Measurements from ENCODE around the gene DNAI1. TPM values are rescaled to one million over a fixed set of nuclear protein-coding genes. Genes with fewer than 3 reads are reported as not detected.
A peak's percentile ranks its signal among the peaks of the same experiment; 100 is the strongest.

DNAI1 gene
- total RNA-seq, 1 experiment from 2014 or later, result not detected

DNA sequence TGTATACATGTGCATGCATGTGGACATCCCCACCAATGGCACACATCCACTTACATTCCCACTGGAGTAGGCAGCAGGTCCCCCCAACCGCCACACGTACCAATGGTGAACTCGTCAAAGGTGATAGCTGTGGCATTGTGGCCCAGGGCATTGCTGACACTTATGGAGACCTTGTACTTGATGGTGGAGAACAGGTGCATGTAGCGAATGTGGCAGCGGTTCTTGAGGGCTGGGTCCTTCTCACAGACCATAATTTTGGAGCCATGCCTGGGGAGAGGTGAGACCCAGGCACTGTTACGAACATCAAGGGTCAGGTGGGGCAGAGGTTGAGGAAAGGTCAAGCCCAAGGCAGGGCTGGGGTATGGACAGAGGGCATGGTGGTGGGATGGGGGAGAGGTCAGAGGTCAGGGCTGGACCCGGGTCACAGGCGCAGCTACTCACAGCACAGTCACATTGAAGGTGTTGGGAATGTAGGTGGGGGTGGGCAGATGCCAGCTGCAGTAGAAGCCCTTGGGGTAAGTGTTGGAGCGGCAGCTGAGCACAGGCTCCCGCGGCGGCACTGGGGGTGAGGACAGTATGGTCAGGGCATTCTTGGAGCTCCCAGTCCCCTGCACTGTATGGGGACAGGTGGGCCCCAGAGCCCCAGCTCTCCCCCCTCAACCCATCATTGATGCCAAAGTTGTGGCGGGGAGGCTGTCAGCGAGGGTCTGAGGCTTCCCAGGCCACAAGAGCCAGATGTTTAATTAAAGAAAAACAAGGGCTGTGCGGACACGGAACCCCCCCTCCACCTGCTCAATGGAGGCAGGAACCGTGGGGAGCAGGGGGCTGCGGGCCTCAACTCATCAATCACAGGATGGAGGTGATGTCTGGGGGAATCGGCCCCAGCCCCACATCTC is 99.1 kb downstream of the DNAI1 start:
- no peak for DNase-seq (ENCODE audit: low read depth)

DNA sequence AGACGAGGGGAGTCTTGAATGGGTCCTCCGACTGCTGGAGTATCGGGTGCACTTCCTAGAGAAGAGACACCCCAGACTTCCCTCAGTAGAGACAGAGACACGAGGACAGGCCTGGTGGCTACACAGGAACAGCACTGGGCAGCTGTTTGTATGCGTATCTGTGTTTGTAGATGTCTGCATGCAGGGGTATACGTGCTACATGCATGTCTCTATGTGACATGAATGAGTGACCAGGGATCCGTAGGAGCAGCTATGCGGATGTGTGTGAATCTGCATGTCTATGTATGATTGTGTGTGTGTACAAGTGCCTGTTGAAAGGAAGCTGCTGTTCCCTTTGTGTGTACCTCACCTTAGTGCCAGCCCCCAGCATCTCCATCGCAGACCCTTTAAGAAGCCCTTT is 99.8 kb downstream of the DNAI1 start:
- DNase-seq (ENCODE audit: low read depth), result no peak

DNA sequence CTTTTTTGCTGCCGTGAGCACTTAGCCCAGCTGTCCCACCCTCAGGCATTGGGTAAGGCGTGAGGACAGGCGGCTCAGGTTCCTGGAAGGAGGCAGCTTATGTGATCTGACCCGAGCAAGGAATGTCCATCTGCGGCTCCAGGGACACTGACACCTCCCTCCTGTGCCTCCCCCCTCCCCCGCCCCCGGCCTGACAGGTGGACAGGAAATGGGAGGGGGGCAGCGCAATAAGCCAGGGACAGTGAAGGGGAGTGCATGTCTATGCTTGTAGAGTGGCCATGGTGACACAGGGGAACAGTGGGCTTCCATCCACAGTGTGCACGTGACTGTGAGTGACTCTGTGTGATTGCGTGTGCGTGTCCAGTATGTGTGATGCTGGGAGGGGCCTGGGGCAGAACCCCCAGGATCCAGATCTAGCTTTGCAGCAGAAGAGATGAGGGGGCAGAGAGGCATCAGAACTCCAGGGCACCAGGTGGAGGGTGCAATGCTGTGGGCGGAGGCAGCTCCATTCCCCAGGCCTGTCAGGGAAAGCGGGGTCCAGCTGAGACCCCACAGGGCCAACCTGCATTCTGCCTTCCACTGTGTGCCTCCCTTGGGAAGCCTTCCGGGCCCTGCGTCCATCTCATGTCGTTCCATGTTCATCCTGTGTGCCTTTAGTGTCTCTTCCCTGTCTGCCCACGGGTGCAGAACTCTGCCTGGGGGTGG is 100.5 kb downstream of the DNAI1 start:
- DNase-seq (ENCODE audit: low read depth), result no peak

DNA sequence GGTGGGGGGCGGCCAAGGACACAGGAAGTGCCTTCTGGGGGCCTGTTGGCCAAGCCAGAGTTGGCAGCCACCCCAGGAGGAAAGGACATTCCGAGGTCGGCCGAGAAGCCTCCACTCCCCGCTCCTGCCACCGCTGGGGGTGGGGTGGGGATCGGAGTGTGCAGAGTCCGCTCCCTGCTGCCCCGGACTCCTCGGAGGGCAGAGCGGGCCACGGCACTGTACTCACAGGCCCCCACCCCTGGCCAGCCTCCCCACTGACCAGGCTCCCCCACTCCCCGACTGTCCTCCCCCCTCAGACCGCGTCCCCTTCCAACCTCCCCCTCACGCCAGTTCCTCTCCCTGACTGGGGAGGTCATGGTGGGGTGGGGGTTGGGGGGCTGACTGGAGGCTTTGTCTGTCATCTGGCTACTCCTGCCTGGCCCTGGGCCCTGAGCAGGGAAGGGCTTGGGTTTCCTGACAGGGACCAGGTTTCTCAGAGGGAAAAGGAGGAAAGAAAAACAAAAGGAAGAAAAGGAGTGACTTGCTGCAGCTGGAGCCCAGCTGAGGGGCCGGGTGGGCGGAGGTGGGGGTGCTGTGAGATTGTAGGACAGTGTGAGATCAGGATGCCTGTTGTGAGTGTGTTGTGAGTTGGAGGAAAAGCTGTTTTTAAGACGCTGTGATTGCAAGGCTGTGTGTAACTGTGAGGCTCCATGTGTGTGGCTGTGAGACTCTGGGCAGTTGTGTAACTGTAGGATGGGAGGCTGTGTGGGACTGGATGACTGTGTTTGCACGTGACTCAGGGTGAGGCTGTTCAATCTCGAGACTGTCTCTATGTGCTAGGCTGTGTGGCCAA is 101.2 kb downstream of the DNAI1 start:
- DNase-seq (ENCODE audit: low read depth), result peak; percentile 13

DNA sequence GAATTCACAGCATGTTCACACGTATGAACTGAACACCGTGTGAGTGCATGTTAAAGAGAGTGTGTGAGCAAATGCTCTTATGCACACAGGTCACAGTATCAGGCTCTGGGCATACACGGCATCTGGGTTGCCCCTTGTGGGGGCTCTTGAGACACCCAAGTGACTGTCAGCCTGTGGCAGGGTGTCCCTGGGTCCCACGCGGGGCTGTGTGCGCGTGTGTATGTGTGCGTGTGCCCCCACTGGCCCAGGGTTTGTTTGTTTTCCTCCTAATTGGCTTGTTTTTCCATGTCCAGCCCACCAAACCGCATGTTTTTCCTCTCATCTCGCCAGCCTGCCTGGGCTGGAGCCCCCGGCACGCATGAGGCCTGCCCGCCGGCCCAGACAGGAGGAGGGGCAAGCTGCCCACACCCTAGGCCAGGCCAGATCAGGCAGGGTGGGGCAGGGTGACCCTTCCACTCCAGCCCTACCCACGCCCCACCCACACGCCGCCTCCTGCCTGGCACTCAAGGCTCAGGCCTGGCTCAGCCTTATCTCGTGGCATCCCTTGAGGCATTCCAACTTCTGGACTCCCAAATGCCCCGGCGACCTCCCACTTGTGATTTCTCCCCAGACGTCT is 102.1 kb downstream of the DNAI1 start:
- no peak for DNase-seq (ENCODE audit: low read depth)

DNA sequence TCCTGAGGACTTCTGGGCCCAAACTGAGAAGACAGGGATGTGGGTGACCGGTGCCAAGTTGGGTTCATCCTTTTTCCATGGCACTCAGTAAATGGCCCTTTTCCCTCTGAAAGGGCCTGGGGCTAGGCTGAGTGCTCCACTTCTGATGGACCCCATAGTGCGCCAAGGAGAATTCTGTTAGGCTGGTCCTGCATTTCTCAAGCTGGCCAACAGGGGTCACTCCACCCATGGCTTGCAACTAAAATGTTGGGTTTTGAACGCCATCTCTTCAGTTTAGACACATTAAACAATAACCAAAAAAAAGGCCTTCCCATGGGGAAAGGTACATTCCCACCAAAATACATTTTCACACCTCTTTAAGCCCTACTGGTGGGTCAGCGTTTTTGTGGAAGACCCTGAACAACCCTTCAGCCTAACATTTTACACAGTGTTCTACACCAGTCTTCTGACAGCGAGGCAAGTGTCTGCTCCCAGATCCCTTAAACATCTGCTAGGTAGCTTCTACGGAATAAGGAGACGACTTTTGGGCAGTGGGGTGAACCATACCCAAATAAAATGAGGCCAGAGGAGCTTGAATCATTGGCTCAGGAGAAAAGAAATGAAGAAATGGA is 103.6 kb downstream of the DNAI1 start:
- DNase-seq (ENCODE audit: low read depth), result no peak

DNA sequence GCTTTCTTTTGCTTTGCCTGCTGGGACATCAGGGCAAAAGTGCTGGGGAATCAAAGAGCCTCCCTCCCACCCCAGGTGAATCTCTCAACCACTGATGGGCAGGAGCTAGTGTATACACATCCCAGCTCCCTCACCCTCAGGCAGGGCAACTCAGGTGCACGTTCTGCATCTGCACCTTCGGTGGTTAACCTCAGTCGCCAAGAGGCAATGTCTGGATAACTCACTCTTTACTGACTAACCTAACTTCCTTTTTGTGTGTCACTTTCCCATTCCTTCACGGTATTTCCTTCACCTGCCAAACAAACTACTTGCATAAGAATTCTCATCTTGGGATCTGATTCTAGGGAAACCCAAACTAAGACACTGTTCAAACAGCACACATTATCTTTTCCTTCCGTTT is 104.7 kb downstream of the DNAI1 start:
- DNase-seq (ENCODE audit: low read depth), result no peak

DNA sequence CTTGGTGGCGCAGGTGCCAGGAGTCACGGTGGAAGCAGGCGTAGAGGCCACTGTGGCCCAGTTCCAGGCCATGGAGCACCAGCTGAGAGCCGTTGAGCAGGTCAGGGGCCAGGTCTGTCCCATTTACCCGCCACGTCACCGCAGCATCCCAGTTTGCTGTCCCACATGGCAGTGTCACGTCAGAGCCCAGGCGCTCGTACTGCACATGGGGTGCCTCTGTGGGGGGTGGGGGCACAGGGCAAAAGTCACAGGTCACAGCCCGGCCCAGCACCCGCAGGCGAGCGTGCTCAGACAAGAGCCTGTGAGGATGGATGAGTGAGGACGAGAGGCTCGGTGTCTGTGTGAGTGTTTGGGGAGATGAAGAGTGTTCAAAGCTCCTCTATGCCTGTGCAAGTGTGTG is 106.0 kb downstream of the DNAI1 start:
- no peak for DNase-seq (ENCODE audit: low read depth)

DNA sequence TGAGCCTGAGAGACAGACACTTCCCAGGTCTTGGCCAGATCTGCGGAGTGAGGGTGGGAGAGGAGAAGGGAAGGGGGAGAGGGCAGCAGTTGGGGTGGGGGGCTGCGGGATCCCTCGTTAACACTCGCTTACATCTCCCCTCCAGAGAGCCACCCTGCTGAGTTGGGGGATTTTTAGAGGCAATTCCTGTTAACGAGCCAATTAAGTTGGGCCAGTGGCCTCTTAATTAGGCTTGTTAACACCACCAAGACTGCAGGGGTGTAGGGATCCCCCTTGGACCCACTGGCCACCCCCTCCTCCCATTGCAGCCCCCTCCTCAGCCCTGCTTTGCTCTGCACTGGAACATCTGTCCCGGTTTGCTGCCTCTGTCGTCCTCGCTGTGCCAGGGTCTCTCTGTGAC is 107.3 kb downstream of the DNAI1 start:
- no peak for DNase-seq (ENCODE audit: low read depth)

DNA sequence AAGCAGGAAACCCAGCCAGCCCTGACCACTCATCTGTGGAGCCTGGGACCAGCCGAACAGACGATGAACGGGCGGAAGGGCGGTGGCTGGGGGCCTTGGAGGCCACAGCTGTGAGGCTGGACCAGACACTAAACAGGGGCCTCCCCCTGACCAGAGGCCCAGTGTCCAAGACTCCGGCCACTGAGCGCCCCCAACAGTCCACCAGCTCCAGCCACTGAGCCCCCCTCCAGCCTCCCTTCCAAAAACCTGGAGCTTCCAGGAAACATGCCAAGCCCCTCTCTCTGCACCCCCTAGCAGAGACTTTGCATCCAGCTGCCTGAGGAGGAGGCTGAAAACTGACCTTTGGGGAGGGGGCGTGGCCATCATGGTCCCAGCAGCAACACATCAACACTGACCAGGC is 107.7 kb downstream of the DNAI1 start:
- DNase-seq (ENCODE audit: low read depth), result no peak

DNA sequence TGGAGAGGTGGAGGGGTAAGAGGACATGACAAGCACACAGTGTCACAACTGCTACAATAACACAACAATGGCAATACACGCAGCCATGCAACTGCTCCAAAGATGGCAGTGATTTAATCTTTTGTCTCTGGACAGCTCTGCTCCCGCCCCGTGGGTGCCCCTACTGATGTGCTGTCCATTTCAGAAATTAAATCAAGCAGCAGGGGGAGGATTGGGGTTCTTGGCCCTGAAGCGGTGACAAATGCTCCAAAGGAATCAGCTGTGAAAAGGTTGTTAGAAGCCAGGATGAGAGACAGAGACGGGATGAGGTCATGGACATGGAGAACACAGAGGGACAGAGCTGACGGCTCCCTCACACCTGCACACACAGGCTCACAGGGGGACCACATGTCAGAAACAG is 108.4 kb downstream of the DNAI1 start:
- no peak for DNase-seq (ENCODE audit: low read depth)

DNA sequence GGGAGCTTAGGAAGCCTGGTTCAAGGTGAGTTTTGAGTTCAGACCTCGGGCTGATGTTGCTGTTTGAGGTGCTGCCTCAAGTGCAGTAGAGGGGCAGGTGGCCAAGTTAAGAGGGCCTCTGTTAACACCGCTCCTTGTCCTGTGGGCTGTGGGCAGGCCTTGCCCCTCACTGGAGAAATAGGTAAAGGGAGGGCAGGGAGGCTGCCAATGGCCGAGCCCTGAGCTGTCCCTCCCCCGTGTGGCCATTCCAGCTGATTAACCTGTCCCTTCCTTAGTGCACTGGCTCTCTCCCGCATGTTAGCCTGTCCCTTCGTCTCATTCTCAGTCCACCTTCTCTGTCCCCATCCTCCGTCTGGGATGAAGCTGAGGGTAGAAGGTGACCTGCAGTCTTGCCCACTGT is 109.5 kb downstream of the DNAI1 start:
- DNase-seq (ENCODE audit: low read depth), result no peak

DNA sequence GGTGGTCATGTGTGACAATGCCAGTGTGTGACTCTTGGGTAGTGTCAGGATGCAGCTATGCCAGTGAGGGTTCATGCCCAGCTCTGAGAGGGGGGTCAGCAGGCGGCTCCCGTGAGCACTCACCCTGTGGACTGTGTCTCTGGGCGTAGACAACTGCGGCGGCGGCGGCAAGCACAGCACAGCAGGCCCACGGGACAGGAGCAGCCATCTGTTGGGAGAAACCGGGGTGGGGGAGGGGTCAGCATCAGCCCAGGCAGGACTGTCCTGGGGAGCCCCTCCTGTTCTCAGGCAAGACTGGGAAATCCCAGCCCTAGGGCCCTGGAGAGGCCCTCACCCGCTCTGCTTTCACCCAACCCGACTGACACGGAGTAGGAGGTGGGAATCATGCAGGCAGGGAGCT is 110.2 kb downstream of the DNAI1 start:
- DNase-seq (ENCODE audit: low read depth), result no peak

DNA sequence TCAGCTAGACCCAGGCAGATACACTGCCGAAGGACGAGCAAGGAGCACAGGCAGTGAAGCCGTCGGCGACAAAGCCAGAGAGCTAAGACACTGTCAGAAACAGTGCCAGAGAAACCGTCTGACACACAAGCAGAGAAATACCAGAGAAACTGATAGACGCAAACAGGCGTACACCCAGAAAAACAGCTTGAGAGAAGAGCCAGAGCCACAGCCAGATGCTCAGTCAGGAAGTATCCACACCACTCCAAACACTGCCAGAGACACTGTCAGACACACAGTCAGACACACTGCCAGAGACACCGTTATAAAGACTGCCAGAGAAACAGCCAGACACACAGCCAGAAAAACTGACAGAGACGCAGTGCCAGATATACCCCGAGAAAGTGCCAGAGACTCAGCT is 111.8 kb downstream of the DNAI1 start:
- no peak for DNase-seq (ENCODE audit: low read depth)

Other genes with a start within 250 kb of the DNAI1 start
- gene KIF24, start 129.5 kb upstream of the DNAI1 start, total RNA-seq (2014; rRNA removed; shearing (Covaris generic)), result 6.9 and 7.1 TPM in 2 replicates
- 40.6 and 47.3 TPM in 2 replicates for gene NUDT2, start 129.2 kb upstream of the DNAI1 start, total RNA-seq (2014; rRNA removed; shearing (Covaris generic))
- gene MYORG, start 81.9 kb upstream of the DNAI1 start, total RNA-seq (2014; rRNA removed; shearing (Covaris generic)), result 1.7 and 2.0 TPM in 2 replicates
- gene FAM219A, start 235 bp upstream of the DNAI1 start, total RNA-seq (2014; rRNA removed; shearing (Covaris generic)), result 10.7 and 11.2 TPM in 2 replicates
- 0.29 and 0.48 TPM in 2 replicates for gene ENHO, start 64.2 kb downstream of the DNAI1 start, total RNA-seq (2014; rRNA removed; shearing (Covaris generic))
- gene CNTFR, start 130.9 kb downstream of the DNAI1 start, total RNA-seq (2014; rRNA removed; shearing (Covaris generic)), result not detected in 2 replicates
- gene RPP25L, start 153.3 kb downstream of the DNAI1 start, total RNA-seq (2014; rRNA removed; shearing (Covaris generic)), result 27.6 and 37.6 TPM in 2 replicates
- gene DCTN3, start 161.7 kb downstream of the DNAI1 start, total RNA-seq (2014; rRNA removed; shearing (Covaris generic)), result 213 and 217 TPM in 2 replicates
- gene ARID3C, start 170.3 kb downstream of the DNAI1 start, total RNA-seq (2014; rRNA removed; shearing (Covaris generic)), result not detected in 2 replicates
- gene SIGMAR1, start 179.0 kb downstream of the DNAI1 start, total RNA-seq (2014; rRNA removed; shearing (Covaris generic)), result 69.6 and 93.2 TPM in 2 replicates
- gene GALT, start 187.9 kb downstream of the DNAI1 start, total RNA-seq (2014; rRNA removed; shearing (Covaris generic)), result 12.6 and 16.7 TPM in 2 replicates
- gene IL11RA, start 193.4 kb downstream of the DNAI1 start, total RNA-seq (2014; rRNA removed; shearing (Covaris generic)), result 0.59 and 0.72 TPM in 2 replicates
- not detected in 2 replicates for gene CCL27, start 203.9 kb downstream of the DNAI1 start, total RNA-seq (2014; rRNA removed; shearing (Covaris generic))
- not detected in 2 replicates for gene CCL19, start 232.5 kb downstream of the DNAI1 start, total RNA-seq (2014; rRNA removed; shearing (Covaris generic))